ENCODE measurements around the gene THUMPD2. TPM values are rescaled to one million over a fixed set of nuclear protein-coding genes. Genes with fewer than 3 reads are reported as not detected.

Gene THUMPD2
- total RNA-seq, 1 experiment from 2014 or later: 19.5 TPM

DNA sequence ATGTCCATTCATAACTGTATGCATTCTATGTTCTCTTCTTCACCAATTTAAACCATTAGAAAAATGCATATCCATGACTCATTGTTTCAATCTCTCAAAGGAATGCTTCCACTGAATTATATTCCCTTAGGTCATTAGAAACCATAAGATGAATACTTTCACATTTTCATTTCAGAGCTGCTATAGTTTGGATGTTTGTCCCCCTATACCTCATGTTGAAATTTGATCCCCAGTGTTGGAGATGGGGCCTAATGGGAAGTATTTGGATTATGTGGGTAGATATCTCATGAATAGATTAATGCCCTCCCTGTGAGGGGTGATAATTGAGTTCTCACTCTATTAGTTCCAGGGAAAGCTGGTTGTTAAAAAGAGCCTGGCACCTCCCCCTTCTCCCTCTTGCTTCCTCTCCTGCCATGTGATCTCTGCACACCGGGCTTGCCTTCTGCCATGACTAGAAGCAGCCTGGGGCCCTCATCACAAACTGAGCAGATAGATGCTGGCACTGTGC is 35.7 kb downstream of the THUMPD2 start:
- H3K18ac ChIP-seq (ENCODE audit: insufficient read length, low read depth, low read length): no peak overlapping the region
- H3K9ac ChIP-seq (ENCODE audit: extremely low read depth, insufficient read length, low read length): no peak overlapping the region
- H3K14ac ChIP-seq (ENCODE audit: insufficient read depth, low read length): no peak overlapping the region
- TF ChIP-seq, protein P1, sequence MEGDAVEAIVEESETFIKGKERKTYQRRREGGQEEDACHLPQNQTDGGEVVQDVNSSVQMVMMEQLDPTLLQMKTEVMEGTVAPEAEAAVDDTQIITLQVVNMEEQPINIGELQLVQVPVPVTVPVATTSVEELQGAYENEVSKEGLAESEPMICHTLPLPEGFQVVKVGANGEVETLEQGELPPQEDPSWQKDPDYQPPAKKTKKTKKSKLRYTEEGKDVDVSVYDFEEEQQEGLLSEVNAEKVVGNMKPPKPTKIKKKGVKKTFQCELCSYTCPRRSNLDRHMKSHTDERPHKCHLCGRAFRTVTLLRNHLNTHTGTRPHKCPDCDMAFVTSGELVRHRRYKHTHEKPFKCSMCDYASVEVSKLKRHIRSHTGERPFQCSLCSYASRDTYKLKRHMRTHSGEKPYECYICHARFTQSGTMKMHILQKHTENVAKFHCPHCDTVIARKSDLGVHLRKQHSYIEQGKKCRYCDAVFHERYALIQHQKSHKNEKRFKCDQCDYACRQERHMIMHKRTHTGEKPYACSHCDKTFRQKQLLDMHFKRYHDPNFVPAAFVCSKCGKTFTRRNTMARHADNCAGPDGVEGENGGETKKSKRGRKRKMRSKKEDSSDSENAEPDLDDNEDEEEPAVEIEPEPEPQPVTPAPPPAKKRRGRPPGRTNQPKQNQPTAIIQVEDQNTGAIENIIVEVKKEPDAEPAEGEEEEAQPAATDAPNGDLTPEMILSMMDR (conservative IDR thresholded peaks at IDR 0.05): no peak
- H3K4me1 Mint-ChIP-seq: peaks cover 7 to 10% of the 10 kb centered on the region in 2 experiments
- WGBS (ENCODE audit: extremely low coverage, insufficient read length, low lambda C conversion rate): no CpG with 5 or more reads among the region's 1 CpG
- H4K91ac ChIP-seq (ENCODE audit: insufficient read length, low read depth, low read length): no peak overlapping the region
- H3K27me3 Mint-ChIP-seq (ENCODE audit: low read depth): no peaks in the 10 kb centered on the region
- H3K27ac ChIP-seq (ENCODE audit: insufficient read length, low read depth, low read length): no peak overlapping the region
- no peaks in the 10 kb centered on the region for H4K20me1 ChIP-seq (ENCODE audit: control insufficient read depth, insufficient read depth, insufficient read length)
- no peak overlapping the region for H4K5ac ChIP-seq (ENCODE audit: insufficient read length, low read depth, low read length)
- H4K8ac ChIP-seq (replicated peaks; ENCODE audit: insufficient read length, low read depth, low read length): no peak overlapping the region
- H2BK15ac ChIP-seq (ENCODE audit: low read depth, low read length): no peak overlapping the region
- H3K9me3 Mint-ChIP-seq: no peaks in the 10 kb centered on the region
- H3K4me2 ChIP-seq (ENCODE audit: insufficient read depth, insufficient read length, low read length): no peak overlapping the region
- H3K4me3 Mint-ChIP-seq: peak overlapping the region in 1 of 2 experiments; percentile 42; a peak in 1 of 5 replicates
- H3K9me3 ChIP-seq (ENCODE audit: control insufficient read depth, low read depth, low read length): no peaks in the 10 kb centered on the region
- H2AFZ ChIP-seq (ENCODE audit: low read length): no peak overlapping the region
- peaks cover 4 to 38% (median 8%) of the 10 kb centered on the region in 3 experiments; a peak in 4 of 7 replicates for H3K36me3 Mint-ChIP-seq (ENCODE audit: insufficient read depth in 1 of 3, low read depth in 3 of 3)
- no peak overlapping the region for H2BK20ac ChIP-seq (ENCODE audit: low read depth, low read length, poor library complexity, severe bottlenecking)
- H3K4ac ChIP-seq (ENCODE audit: low read depth, low read length): no peak overlapping the region
- H3K56ac ChIP-seq (ENCODE audit: insufficient read length, low read depth, low read length): no peak overlapping the region
- no peaks in the 10 kb centered on the region for H3K27me3 ChIP-seq (ENCODE audit: insufficient read depth, low read length)
- no peak overlapping the region for H3T11ph ChIP-seq (ENCODE audit: low read length)
- H3K23ac ChIP-seq (ENCODE audit: insufficient read length, low read depth, low read length): no peak overlapping the region
- no peaks in the 10 kb centered on the region for H3K79me1 ChIP-seq (ENCODE audit: insufficient read depth, low read depth, low read length, poor library complexity, severe bottlenecking)
- H3K4me1 ChIP-seq (ENCODE audit: insufficient read depth, low read length): no peaks in the 10 kb centered on the region
- no peak overlapping the region for H2AK5ac ChIP-seq (ENCODE audit: insufficient read length, low read length)
- DNase-seq: no peak
- H2BK120ac ChIP-seq (ENCODE audit: low read depth, low read length, poor library complexity, severe bottlenecking): no peak overlapping the region
- H3K23me2 ChIP-seq (ENCODE audit: insufficient read length, low read depth, low read length, poor library complexity, severe bottlenecking): no peaks in the 10 kb centered on the region
- H2BK12ac ChIP-seq (ENCODE audit: insufficient read length, low read depth, low read length): no peak overlapping the region
- H2BK5ac ChIP-seq (ENCODE audit: insufficient read length, low read length): no peak overlapping the region
- H3K27ac Mint-ChIP-seq: peak overlapping the region; percentile 12 to 85 (median 79); a peak in 6 of 7 replicates
- H3K79me2 ChIP-seq (ENCODE audit: insufficient read depth, low read length): no peaks in the 10 kb centered on the region

All from H9 (cell line).